SK-N-SH treated with all-trans-retinoic acid at 6 μM for 48 hours (cell line): ENCODE data around the gene STEAP3.

Experiments
- CSDC2 ChIP-seq: fragments of 250-450 bp; sonication (Bioruptor Pico); IDR thresholded peaks from 2 replicates; pipeline ENCODE4 v1.5.0; 2020; ENCODE audit warnings: mild to moderate bottlenecking, moderate library complexity
- CSRNP3 ChIP-seq: fragments of 250-450 bp; sonication (Bioruptor Pico); IDR thresholded peaks from 2 replicates; pipeline ENCODE4 v1.5.1; 2021; ENCODE audit warnings: mild to moderate bottlenecking, moderate library complexity
- ESRRG ChIP-seq: fragments of 250-450 bp; sonication (Bioruptor Pico); IDR thresholded peaks from 2 replicates; pipeline ENCODE4 v1.6.1; 2021; ENCODE audit warnings: mild to moderate bottlenecking
- GLIS3 ChIP-seq: fragments of 250-450 bp; sonication (Bioruptor Pico); IDR thresholded peaks from 2 replicates; pipeline ENCODE4 v1.5.0; 2020; ENCODE audit warnings: mild to moderate bottlenecking, moderate library complexity
- ISL1 ChIP-seq: fragments of 250-450 bp; sonication (Bioruptor Pico); IDR thresholded peaks from 2 replicates; pipeline ENCODE4 v2.1.2; 2022; ENCODE audit warnings: mild to moderate bottlenecking, moderate library complexity
- RARB ChIP-seq: fragments of 250-450 bp; sonication (Bioruptor Pico); IDR thresholded peaks from 2 replicates; pipeline ENCODE4 v1.8.0; 2021; ENCODE audit warnings: mild to moderate bottlenecking, moderate library complexity
- ZC3H10 ChIP-seq: fragments of 250-450 bp; sonication (Bioruptor Pico); IDR thresholded peaks from 2 replicates; pipeline ENCODE4 v1.5.1; 2021; ENCODE audit warnings: mild to moderate bottlenecking, moderate library complexity
- ZNF565 ChIP-seq: fragments of 450-650 bp; formaldehyde crosslinking; conservative IDR thresholded peaks from 2 replicates; pipeline ENCODE4 v1.5.0; 2020; ENCODE audit warnings: low read depth, mild to moderate bottlenecking, moderate library complexity

GRCh38 chr2:119249855-119250717 lies 26.5 kb downstream of the STEAP3 start:
- TF ChIP-seq ZC3H10 = no peak
- no peak for TF ChIP-seq ZNF565
- TF ChIP-seq CSRNP3 (CRISPR knock-in tag) = no peak
- TF ChIP-seq ESRRG (CRISPR knock-in tag) = no peak
- TF ChIP-seq CSDC2 (CRISPR knock-in tag) = no peak
- TF ChIP-seq ISL1 = no peak
- no peak for TF ChIP-seq GLIS3 (CRISPR knock-in tag)
- no peak for TF ChIP-seq RARB (CRISPR knock-in tag)
